HepG2 (cell line): Measurements from ENCODE around the gene C1orf21. TPM values are rescaled to one million over a fixed set of nuclear protein-coding genes. Genes with fewer than 3 reads are reported as not detected.

ENCODE experiments used
- ATAC-seq: fragments of 200-7000 bp; cut with Tn5 transposase; 3 replicates; pipeline ENCODE4 v1.9.1; 2020; ENCODE audit warnings: mild to moderate bottlenecking, moderate library complexity
- BruUV-seq: library from RNA; stranded (reverse); fragments of 400-500 nt; replicated peaks from 2 replicates; lab custom pipeline; 2021; lab: Mats Ljungman, UMichigan
- CTCF ChIA-PET: fragments of 300-600 bp; formaldehyde crosslinking; extraction: SDS; loops from one replicate; lab custom pipeline; 2021; ENCODE audit warnings: low total read pairs, inconsistent platforms, low intra/inter-chr PET ratio; lab: Yijun Ruan, JAX
- POLR2A ChIA-PET: fragments of 350-600 bp; sonication (Branson Sonifier 250); formaldehyde crosslinking; loops from one replicate; lab custom pipeline; 2020; ENCODE audit warnings: antibody characterized with exemption, inconsistent platforms; lab: Yijun Ruan, JAX
- DNase-seq: peaks from one replicate; pipeline ENCODE4 v3.0.0-alpha.2; 2015; ENCODE audit warnings: low spot score
- FAIRE-seq: peaks from 3 replicates; lab custom pipeline; 2011; peaks lifted over from hg19 to GRCh38; lab: Jason Lieb, UNC
- H2AFZ ChIP-seq: one replicate; pipeline ENCODE4 v1.6.1; 2011; ENCODE audit warnings: low read length, inconsistent platforms
- H3K27ac ChIP-seq: fragments of 300-600 bp; 3 replicates; pipeline ENCODE4 v1.8.0; 2011; ENCODE audit warnings: mixed run types, mild to moderate bottlenecking, mixed read lengths, low read length, inconsistent platforms; ENCODE audit not compliant: insufficient read depth; ENCODE audit errors: extremely low read length
- H3K27me3 ChIP-seq, 2 experiments: fragments of 200-600 bp in 1 of 2; 2 replicates in 1 of 2; 3 replicates in 1 of 2; pipeline versions ENCODE4 v1.6.0 to v1.8.0; 2011; ENCODE audit warnings: low read length in 2 of 2, mild to moderate bottlenecking in 2 of 2, moderate library complexity in 2 of 2, inconsistent platforms in 1 of 2; ENCODE audit not compliant: insufficient read depth in 2 of 2, control insufficient read depth in 1 of 2
- H3K36me3 ChIP-seq, 2 experiments: fragments of 200-600 bp in 1 of 2; replicated peaks in 1 of 2; 2 replicates in 1 of 2; 3 replicates in 1 of 2; pipeline versions ENCODE4 v1.5.1 to v1.8.0; 2011; ENCODE audit warnings: low read length in 2 of 2, inconsistent platforms in 1 of 2; ENCODE audit not compliant: insufficient read depth in 2 of 2, control insufficient read depth in 1 of 2
- H3K4me1 ChIP-seq: 2 replicates; pipeline ENCODE4 v1.5.1; 2012; ENCODE audit warnings: low read length, inconsistent platforms; ENCODE audit not compliant: insufficient read depth
- H3K4me2 ChIP-seq: 2 replicates; pipeline ENCODE4 v1.6.0; 2011; ENCODE audit warnings: low read depth, low read length, inconsistent platforms
- H3K4me3 ChIP-seq, 3 experiments: fragments of 200-600 bp in 1 of 3; sonication (generic), shearing (Covaris generic) in 1 of 3; replicated peaks in 1 of 3; 2 replicates each; pipeline ENCODE4 v1.5.1; 2011 to 2016; ENCODE audit warnings: low read length in 3 of 3, inconsistent platforms in 2 of 3, low read depth in 2 of 3, mild to moderate bottlenecking in 2 of 3, control low read depth in 1 of 3, mixed read lengths in 1 of 3; ENCODE audit not compliant: insufficient read depth in 1 of 3
- H3K79me2 ChIP-seq: one replicate; pipeline ENCODE4 v1.6.1; 2011; ENCODE audit warnings: low read length, inconsistent platforms; ENCODE audit not compliant: insufficient read depth
- H3K9ac ChIP-seq: 2 replicates; pipeline ENCODE4 v1.6.0; 2011; ENCODE audit warnings: mild to moderate bottlenecking, low read depth, low read length, inconsistent platforms; ENCODE audit not compliant: insufficient read depth
- H3K9me3 ChIP-seq: 2 replicates; pipeline ENCODE4 v1.5.1; 2012; ENCODE audit warnings: mild to moderate bottlenecking, low read length
- H4K20me1 ChIP-seq: 2 replicates; pipeline ENCODE4 v1.6.0; 2011; ENCODE audit warnings: inconsistent platforms, mild to moderate bottlenecking, low read length, moderate library complexity; ENCODE audit not compliant: insufficient read depth
- ARNT2 ChIP-seq: sonication (generic); formaldehyde crosslinking; IDR thresholded peaks from 2 replicates; pipeline ENCODE4 v1.8.0; 2022; ENCODE audit warnings: mild to moderate bottlenecking, low read depth, missing genetic modification reagents, moderate library complexity
- GLMP ChIP-seq: sonication (generic); formaldehyde crosslinking; IDR thresholded peaks from 2 replicates; pipeline ENCODE4 v1.9.0; 2021; ENCODE audit warnings: missing genetic modification reagents, mild to moderate bottlenecking, borderline replicate concordance
- MLLT10 ChIP-seq: sonication (generic); formaldehyde crosslinking; IDR thresholded peaks from 2 replicates; pipeline ENCODE4 v1.4.0; 2020; ENCODE audit warnings: missing genetic modification reagents
- PRDM10 ChIP-seq: sonication (generic); formaldehyde crosslinking; IDR thresholded peaks from 2 replicates; pipeline ENCODE4 v1.4.0; 2020; ENCODE audit warnings: low read depth, missing genetic modification reagents
- RFX3 ChIP-seq: IDR thresholded peaks from 2 replicates; pipeline ENCODE4 v1.6.1; 2016; ENCODE audit warnings: missing biosample characterization, missing genetic modification reagents
- ZUFSP ChIP-seq: sonication (generic); formaldehyde crosslinking; IDR thresholded peaks from 2 replicates; pipeline ENCODE4 v1.9.0; 2021; ENCODE audit warnings: missing genetic modification reagents, mild to moderate bottlenecking, borderline replicate concordance
- WGBS: methylation state at CpG from one replicate; pipeline ENCODE4 v1.1.6; 2017; ENCODE audit warnings: low lambda C conversion rate; 5-methylcytosine and 5-hydroxymethylcytosine counted together
- in situ Hi-C: cut with HindIII; loops from 2 replicates; pipeline ENCODE4 v1.10.0; 2017; ENCODE audit warnings: low pct_unique_long_range_greater_than_20kb; ENCODE audit not compliant: extremely low pct_ligation_motif_present
- intact Hi-C: fragments of 100-400 bp; cut with micrococcal nuclease; formaldehyde crosslinking; loops from one replicate; pipeline ENCODE4 v1.10.0; 2022; ENCODE audit not compliant: unreplicated experiment
- polyA plus RNA-seq, 8 experiments: library from polyadenylated mRNA; depleted of rRNA in 3 of 8; stranded (reverse) in 7 of 8; unstranded in 1 of 8; fragments of >200 nt; fragmentation: Illumina TruSeq in 4 of 8; extraction: Trizol in 4 of 8; gene quantifications; 2 replicates each; pipeline versions ENCODE4 v1.2.1 to v1.2.3, GENCODE V29; 2011 to 2016; ENCODE audit warnings: low read depth in 4 of 8, missing spikeins in 1 of 8, mixed read lengths in 1 of 8; ENCODE audit not compliant: insufficient read depth in 1 of 8
- total RNA-seq, 5 experiments: library from RNA; depleted of rRNA; stranded (reverse); fragments of >200 nt; fragmentation: Illumina TruSeq; extraction: Trizol; gene quantifications; 2 replicates each; pipeline ENCODE4 v1.2.3, GENCODE V29; 2016; ENCODE audit warnings: low read depth in 1 of 5

C1orf21 gene
- total and polyA plus RNA-seq, 2 of the 13 experiments (the other 11 are each of a cell fraction or from before 2014, with no cell fraction given): not detected

GRCh38 chr1:184545601-184546000 is 158.8 kb downstream of the C1orf21 start:
- POLR2A ChIA-PET: no interaction called here
- CTCF ChIA-PET: no interaction called here
- Histone ChIP-seq H3K4me1 (no peaks in the 10 kb centered on the region), H3K27me3 (no peaks in the 10 kb centered on the region; a peak in 1 of 5 replicates), H4K20me1 (no peaks in the 10 kb centered on the region), H3K9ac (no peak overlapping the region), H3K79me2 (no peaks in the 10 kb centered on the region), H3K9me3 (no peaks in the 10 kb centered on the region), H3K36me3 (no peaks in the 10 kb centered on the region), H3K27ac (no peak overlapping the region), H3K4me3 (no peak overlapping the region), H3K4me2 (no peak overlapping the region), H2AFZ (no peak overlapping the region)
- DNase-seq: no peak
- FAIRE-seq: no peak
- 1% methylated on average over 4 of the region's 4 CpGs for WGBS
- intact Hi-C loops: no loop called here
- ATAC-seq: no peak
- in situ Hi-C loops: no loop called here
- TF ChIP-seq ZUFSP (CRISPR knock-in tag) (no peak), GLMP (CRISPR knock-in tag) (no peak), MLLT10 (CRISPR knock-in tag) (no peak), RFX3 (CRISPR knock-in tag) (no peak), ARNT2 (CRISPR knock-in tag) (no peak), PRDM10 (CRISPR knock-in tag) (no peak)
- BruUV-seq: no TSS peak
